ENCODE results near the gene BCR. TPM values are rescaled to one million over a fixed set of nuclear protein-coding genes. Genes with fewer than 3 reads are reported as not detected.

BCR gene
- polyA plus RNA-seq, 1 donor from 2014 or later = 57.5 TPM

DNA sequence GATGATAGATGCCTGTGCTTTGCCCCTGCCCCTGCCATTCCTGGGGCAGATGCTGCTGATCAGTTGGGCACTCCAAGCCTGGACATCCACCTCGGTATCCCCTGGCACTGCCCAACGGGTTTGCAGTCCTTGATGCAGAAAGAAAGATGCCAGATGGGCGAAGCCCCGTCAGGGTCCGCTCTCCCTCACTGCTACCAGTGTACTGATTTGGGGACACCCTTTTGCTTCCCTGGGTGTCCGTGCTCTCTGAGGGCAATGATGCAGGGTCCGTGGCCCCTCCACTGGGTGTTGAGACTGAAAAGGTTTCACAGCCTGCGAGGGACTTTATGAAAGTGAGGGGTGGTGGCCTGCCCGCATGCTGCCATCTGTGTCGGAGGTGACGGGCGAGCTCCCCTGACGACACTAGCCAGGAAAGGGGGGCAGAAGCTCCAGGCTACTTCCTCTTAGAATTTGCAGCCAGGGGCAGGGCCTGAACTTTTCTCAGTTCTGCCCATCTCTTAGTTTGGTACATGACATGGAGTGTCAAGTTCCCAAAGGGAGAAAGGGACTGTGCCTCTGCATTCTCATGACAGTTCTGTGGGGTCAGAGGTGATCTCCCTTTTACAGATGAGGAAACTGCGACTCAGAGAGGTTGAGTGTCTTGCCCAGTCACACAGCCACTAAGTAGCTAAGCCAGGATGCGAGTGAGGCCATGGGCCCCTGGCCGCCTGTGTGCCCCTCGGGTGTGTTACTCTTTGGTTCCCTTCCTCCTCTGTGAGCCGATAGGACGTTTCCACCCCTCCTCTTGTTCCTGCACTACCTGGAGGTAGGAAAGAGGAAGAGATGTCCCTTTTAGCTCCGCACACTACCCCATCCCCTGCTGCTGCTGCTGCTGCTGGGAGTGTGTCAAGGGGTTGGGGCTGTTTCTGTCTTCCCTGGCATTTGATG is 96.6 kb downstream of the BCR start:
- Histone ChIP-seq H2AFZ (ENCODE audit: low read depth, low read length) (no peak overlapping the region), H3K27ac (ENCODE audit: low read length) (no peak overlapping the region), H3K27me3 (ENCODE audit: insufficient read depth, low read depth, low read length) (no peaks in the 10 kb centered on the region), H3F3A (ENCODE audit: insufficient read depth, low read length, poor library complexity, severe bottlenecking) (no peaks in the 10 kb centered on the region), H3K4me2 (ENCODE audit: low read length) (no peak overlapping the region), H3K9me2 (ENCODE audit: insufficient read depth, low read length) (no peaks in the 10 kb centered on the region), H3K79me2 (replicated peaks; ENCODE audit: insufficient read depth, low read length) (no peaks in the 10 kb centered on the region), H4K20me1 (ENCODE audit: insufficient read depth) (no peaks in the 10 kb centered on the region), H3K4me3 (ENCODE audit: low read length) (no peak overlapping the region), H3K9ac (ENCODE audit: low read length) (no peak overlapping the region), H3K9me3 (ENCODE audit: low read length) (no peaks in the 10 kb centered on the region), H3K36me3 (ENCODE audit: insufficient read depth, low read length) (no peaks in the 10 kb centered on the region)
- TF ChIP-seq MXI1 (conservative IDR thresholded peaks at IDR 0.05; ENCODE audit: poor library complexity, severe bottlenecking) = no peak
- TF ChIP-seq, protein P1, sequence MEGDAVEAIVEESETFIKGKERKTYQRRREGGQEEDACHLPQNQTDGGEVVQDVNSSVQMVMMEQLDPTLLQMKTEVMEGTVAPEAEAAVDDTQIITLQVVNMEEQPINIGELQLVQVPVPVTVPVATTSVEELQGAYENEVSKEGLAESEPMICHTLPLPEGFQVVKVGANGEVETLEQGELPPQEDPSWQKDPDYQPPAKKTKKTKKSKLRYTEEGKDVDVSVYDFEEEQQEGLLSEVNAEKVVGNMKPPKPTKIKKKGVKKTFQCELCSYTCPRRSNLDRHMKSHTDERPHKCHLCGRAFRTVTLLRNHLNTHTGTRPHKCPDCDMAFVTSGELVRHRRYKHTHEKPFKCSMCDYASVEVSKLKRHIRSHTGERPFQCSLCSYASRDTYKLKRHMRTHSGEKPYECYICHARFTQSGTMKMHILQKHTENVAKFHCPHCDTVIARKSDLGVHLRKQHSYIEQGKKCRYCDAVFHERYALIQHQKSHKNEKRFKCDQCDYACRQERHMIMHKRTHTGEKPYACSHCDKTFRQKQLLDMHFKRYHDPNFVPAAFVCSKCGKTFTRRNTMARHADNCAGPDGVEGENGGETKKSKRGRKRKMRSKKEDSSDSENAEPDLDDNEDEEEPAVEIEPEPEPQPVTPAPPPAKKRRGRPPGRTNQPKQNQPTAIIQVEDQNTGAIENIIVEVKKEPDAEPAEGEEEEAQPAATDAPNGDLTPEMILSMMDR (IDR thresholded peaks at IDR 0.05; ENCODE audit: poor library complexity, severe bottlenecking) = no peak
- no peak for TF ChIP-seq SMC3 (conservative IDR thresholded peaks at IDR 0.05; ENCODE audit: poor library complexity)
- no peak for TF ChIP-seq EP300 (conservative IDR thresholded peaks at IDR 0.05; ENCODE audit: poor library complexity, severe bottlenecking)
- TF ChIP-seq EZH2 (IDR thresholded peaks at IDR 0.05; ENCODE audit: borderline replicate concordance, insufficient read depth, low read length, poor library complexity, severe bottlenecking) = no peak
- TF ChIP-seq, protein P2, sequence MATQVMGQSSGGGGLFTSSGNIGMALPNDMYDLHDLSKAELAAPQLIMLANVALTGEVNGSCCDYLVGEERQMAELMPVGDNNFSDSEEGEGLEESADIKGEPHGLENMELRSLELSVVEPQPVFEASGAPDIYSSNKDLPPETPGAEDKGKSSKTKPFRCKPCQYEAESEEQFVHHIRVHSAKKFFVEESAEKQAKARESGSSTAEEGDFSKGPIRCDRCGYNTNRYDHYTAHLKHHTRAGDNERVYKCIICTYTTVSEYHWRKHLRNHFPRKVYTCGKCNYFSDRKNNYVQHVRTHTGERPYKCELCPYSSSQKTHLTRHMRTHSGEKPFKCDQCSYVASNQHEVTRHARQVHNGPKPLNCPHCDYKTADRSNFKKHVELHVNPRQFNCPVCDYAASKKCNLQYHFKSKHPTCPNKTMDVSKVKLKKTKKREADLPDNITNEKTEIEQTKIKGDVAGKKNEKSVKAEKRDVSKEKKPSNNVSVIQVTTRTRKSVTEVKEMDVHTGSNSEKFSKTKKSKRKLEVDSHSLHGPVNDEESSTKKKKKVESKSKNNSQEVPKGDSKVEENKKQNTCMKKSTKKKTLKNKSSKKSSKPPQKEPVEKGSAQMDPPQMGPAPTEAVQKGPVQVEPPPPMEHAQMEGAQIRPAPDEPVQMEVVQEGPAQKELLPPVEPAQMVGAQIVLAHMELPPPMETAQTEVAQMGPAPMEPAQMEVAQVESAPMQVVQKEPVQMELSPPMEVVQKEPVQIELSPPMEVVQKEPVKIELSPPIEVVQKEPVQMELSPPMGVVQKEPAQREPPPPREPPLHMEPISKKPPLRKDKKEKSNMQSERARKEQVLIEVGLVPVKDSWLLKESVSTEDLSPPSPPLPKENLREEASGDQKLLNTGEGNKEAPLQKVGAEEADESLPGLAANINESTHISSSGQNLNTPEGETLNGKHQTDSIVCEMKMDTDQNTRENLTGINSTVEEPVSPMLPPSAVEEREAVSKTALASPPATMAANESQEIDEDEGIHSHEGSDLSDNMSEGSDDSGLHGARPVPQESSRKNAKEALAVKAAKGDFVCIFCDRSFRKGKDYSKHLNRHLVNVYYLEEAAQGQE (IDR thresholded peaks at IDR 0.05; ENCODE audit: borderline replicate concordance) = no peak

DNA sequence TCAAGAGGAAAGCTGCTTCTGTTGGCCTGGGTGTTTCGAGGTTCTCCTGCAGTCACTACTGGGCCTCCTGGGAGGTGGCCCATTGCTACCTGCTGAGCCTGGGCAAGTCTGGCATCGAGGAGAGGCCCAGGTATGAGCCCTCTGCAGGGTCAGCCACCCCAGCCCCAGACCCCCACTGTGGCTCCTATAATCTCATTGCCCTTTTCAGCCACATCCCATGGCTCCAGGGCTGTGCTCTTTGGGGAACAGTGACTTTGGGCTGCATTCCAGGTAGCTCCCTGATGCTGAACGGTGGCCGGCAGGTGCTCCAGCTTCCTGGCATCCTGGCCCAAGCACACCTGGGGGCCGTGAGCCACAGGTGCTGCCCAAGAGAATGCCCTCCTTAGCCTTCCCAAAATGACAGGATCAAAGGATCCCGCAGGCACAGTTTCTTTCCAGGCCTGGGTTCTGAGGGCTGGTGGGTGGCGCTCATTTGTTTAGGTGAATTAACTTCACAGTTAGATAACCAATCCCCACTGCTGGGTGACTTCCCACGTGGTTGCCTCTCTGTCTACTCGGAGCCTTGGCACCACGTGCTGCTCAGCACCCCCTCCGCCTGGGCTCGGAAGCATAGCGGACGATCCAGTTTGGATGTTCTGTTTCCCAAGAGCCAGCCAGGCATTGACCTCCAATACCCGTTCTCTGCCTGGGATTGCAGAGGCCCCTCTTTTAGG is 97.4 kb downstream of the BCR start:
- H3K4me3 ChIP-seq (ENCODE audit: low read length) = no peak overlapping the region
- H3K79me2 ChIP-seq (replicated peaks; ENCODE audit: insufficient read depth, low read length) = no peaks in the 10 kb centered on the region
- H3K9me3 ChIP-seq (ENCODE audit: low read length) = no peaks in the 10 kb centered on the region
- no peaks in the 10 kb centered on the region for H3K9me2 ChIP-seq (ENCODE audit: insufficient read depth, low read length)
- H4K20me1 ChIP-seq (ENCODE audit: insufficient read depth) = no peaks in the 10 kb centered on the region
- no peak overlapping the region for H2AFZ ChIP-seq (ENCODE audit: low read depth, low read length)
- H3K36me3 ChIP-seq (ENCODE audit: insufficient read depth, low read length) = no peaks in the 10 kb centered on the region
- TF ChIP-seq EP300 (conservative IDR thresholded peaks at IDR 0.05; ENCODE audit: poor library complexity, severe bottlenecking) (no peak), EZH2 (IDR thresholded peaks at IDR 0.05; ENCODE audit: borderline replicate concordance, insufficient read depth, low read length, poor library complexity, severe bottlenecking) (no peak), SMC3 (conservative IDR thresholded peaks at IDR 0.05; ENCODE audit: poor library complexity) (no peak), POLR2AphosphoS5 (IDR thresholded peaks at IDR 0.05) (no peak), TAF1 (IDR thresholded peaks at IDR 0.05; ENCODE audit: low read depth) (no peak)
- TF ChIP-seq, protein P2 (IDR thresholded peaks at IDR 0.05; ENCODE audit: borderline replicate concordance) = no peak
- TF ChIP-seq, protein P1 (IDR thresholded peaks at IDR 0.05; ENCODE audit: poor library complexity, severe bottlenecking) = no peak
- H3K27me3 ChIP-seq (ENCODE audit: insufficient read depth, low read depth, low read length) = no peaks in the 10 kb centered on the region
- no peak overlapping the region for H3K4me2 ChIP-seq (ENCODE audit: low read length)
- no peak overlapping the region for H3K9ac ChIP-seq (ENCODE audit: low read length)
- no peaks in the 10 kb centered on the region for H3F3A ChIP-seq (ENCODE audit: insufficient read depth, low read length, poor library complexity, severe bottlenecking)
- H3K27ac ChIP-seq (ENCODE audit: low read length) = no peak overlapping the region
